HepG2 (cell line): ENCODE results near the gene TBC1D10B. TPM values are rescaled to one million over a fixed set of nuclear protein-coding genes. Genes with fewer than 3 reads are reported as not detected.
A peak's percentile ranks its signal among the peaks of the same experiment; 100 is the strongest.

Experiments
- KLF13 ChIP-seq: sonication (generic); formaldehyde crosslinking; IDR thresholded peaks from 2 replicates; pipeline ENCODE4 v1.4.0; 2020; ENCODE audit warnings: mild to moderate bottlenecking, missing genetic modification reagents
- NCOA2 ChIP-seq: sonication (generic); formaldehyde crosslinking; IDR thresholded peaks from 2 replicates; pipeline ENCODE4 v1.8.0; 2022; ENCODE audit warnings: inconsistent platforms
- PATZ1 ChIP-seq: sonication (generic); formaldehyde crosslinking; IDR thresholded peaks from 2 replicates; pipeline ENCODE4 v1.4.0; 2020; ENCODE audit warnings: missing genetic modification reagents
- RARG ChIP-seq: sonication (generic); formaldehyde crosslinking; IDR thresholded peaks from 2 replicates; pipeline ENCODE4 v1.4.0; 2020; ENCODE audit warnings: low read depth, mild to moderate bottlenecking, missing genetic modification reagents
- ZFP90 ChIP-seq: sonication (generic); formaldehyde crosslinking; IDR thresholded peaks from 2 replicates; pipeline ENCODE4 v1.8.0; 2022; ENCODE audit warnings: missing genetic modification reagents, mild to moderate bottlenecking, inconsistent platforms, borderline replicate concordance
- ZNF790 ChIP-seq: sonication (generic); formaldehyde crosslinking; IDR thresholded peaks from 2 replicates; pipeline ENCODE4 v1.8.0; 2022; ENCODE audit warnings: missing genetic modification reagents, mild to moderate bottlenecking, borderline replicate concordance
- ZSCAN12 ChIP-seq: sonication (generic); formaldehyde crosslinking; IDR thresholded peaks from 2 replicates; pipeline ENCODE4 v1.9.0; 2021; ENCODE audit warnings: mild to moderate bottlenecking, missing genetic modification reagents
- polyA plus RNA-seq, 8 experiments: library from polyadenylated mRNA; depleted of rRNA in 3 of 8; stranded (reverse) in 7 of 8; unstranded in 1 of 8; fragments of >200 nt; fragmentation: Illumina TruSeq in 4 of 8; extraction: Trizol in 4 of 8; gene quantifications; 2 replicates each; pipeline versions ENCODE4 v1.2.1 to v1.2.3, GENCODE V29; 2011 to 2016; ENCODE audit warnings: low read depth in 4 of 8, missing spikeins in 1 of 8, mixed read lengths in 1 of 8; ENCODE audit not compliant: insufficient read depth in 1 of 8
- total RNA-seq, 5 experiments: library from RNA; depleted of rRNA; stranded (reverse); fragments of >200 nt; fragmentation: Illumina TruSeq; extraction: Trizol; gene quantifications; 2 replicates each; pipeline ENCODE4 v1.2.3, GENCODE V29; 2016; ENCODE audit warnings: low read depth in 1 of 5
- TF ChIP-seq, protein P1 (sequence below): fragments of 450-650 bp; IDR thresholded peaks from 2 replicates; pipeline ENCODE4 v1.6.1; 2016
- TF ChIP-seq, protein P2 (sequence below): sonication (generic); formaldehyde crosslinking; IDR thresholded peaks from 2 replicates; pipeline ENCODE4 v1.9.0; 2022; ENCODE audit warnings: low read depth, missing genetic modification reagents
- TF ChIP-seq, protein P3 (sequence below): sonication (generic); formaldehyde crosslinking; IDR thresholded peaks from 2 replicates; pipeline ENCODE4 v1.5.0; 2020; ENCODE audit warnings: missing genetic modification reagents
- TF ChIP-seq, protein P4 (sequence below): sonication (generic); formaldehyde crosslinking; IDR thresholded peaks from 2 replicates; pipeline ENCODE4 v1.4.0; 2020; ENCODE audit warnings: mild to moderate bottlenecking, missing genetic modification reagents

The TBC1D10B gene
- total and polyA plus RNA-seq, 2 of the 13 experiments (the other 11 are each of a cell fraction or from before 2014, with no cell fraction given), result 15.7 to 24.8 TPM

DNA sequence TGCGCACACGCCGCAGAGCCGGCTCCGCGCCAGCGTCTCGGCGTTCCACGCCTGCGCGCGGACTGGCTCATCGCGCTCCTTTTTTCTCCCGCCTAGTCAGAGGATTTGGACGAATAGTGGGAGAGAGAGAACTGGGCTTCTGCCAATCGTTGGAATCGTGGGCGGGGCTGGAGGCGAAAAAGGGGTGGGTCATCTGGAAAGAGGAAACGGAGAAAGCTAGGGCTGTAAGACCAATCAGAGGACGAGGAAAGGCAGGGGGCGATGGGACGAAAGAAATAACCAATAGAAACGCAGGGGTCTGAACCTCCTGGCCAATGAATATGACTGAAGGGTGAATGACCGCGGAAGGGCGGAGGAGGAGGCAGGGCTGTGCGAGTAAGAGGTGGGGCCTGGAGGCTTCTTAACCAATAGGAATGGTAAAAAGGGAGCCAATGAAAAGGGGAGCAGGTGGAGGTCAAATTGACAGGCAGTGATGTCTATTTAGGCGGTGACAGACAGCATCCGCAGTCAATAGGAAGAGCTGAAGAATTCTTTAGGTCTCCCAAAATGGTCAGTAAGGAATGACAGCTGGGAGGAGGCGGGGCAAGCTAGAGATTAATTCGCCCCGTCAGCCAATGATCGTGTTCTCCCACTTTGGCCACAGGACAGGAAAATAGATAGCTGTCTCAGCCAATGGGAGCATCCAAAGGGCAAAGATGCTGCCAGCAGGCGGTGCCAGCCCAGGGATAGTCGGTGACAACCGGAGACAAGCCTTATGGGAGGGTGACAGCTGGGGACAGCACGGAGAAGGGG lies at the start of gene TBC1D10B (continued):
- TF ChIP-seq, protein P1, sequence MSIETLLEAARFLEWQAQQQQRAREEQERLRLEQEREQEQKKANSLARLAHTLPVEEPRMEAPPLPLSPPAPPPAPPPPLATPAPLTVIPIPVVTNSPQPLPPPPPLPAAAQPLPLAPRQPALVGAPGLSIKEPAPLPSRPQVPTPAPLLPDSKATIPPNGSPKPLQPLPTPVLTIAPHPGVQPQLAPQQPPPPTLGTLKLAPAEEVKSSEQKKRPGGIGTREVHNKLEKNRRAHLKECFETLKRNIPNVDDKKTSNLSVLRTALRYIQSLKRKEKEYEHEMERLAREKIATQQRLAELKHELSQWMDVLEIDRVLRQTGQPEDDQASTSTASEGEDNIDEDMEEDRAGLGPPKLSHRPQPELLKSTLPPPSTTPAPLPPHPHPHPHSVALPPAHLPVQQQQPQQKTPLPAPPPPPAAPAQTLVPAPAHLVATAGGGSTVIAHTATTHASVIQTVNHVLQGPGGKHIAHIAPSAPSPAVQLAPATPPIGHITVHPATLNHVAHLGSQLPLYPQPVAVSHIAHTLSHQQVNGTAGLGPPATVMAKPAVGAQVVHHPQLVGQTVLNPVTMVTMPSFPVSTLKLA, result 0 out of 2 replicates have a peak, but pooled peaks have one; percentile 9
- TF ChIP-seq PATZ1 (CRISPR knock-in tag) (peak; percentile 75), ZNF790 (CRISPR knock-in tag) (no peak), KLF13 (CRISPR knock-in tag) (no peak), ZFP90 (CRISPR knock-in tag) (no peak), NCOA2 (CRISPR knock-in tag) (peak; percentile 19; the same call in 1 of the 2 replicates), RARG (CRISPR knock-in tag) (no peak), ZSCAN12 (no peak)
- TF ChIP-seq, protein P2, sequence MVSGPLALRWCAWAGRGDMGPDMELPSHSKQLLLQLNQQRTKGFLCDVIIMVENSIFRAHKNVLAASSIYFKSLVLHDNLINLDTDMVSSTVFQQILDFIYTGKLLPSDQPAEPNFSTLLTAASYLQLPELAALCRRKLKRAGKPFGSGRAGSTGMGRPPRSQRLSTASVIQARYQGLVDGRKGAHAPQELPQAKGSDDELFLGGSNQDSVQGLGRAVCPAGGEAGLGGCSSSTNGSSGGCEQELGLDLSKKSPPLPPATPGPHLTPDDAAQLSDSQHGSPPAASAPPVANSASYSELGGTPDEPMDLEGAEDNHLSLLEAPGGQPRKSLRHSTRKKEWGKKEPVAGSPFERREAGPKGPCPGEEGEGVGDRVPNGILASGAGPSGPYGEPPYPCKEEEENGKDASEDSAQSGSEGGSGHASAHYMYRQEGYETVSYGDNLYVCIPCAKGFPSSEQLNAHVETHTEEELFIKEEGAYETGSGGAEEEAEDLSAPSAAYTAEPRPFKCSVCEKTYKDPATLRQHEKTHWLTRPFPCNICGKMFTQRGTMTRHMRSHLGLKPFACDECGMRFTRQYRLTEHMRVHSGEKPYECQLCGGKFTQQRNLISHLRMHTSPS, result no peak
- TF ChIP-seq, protein P3, sequence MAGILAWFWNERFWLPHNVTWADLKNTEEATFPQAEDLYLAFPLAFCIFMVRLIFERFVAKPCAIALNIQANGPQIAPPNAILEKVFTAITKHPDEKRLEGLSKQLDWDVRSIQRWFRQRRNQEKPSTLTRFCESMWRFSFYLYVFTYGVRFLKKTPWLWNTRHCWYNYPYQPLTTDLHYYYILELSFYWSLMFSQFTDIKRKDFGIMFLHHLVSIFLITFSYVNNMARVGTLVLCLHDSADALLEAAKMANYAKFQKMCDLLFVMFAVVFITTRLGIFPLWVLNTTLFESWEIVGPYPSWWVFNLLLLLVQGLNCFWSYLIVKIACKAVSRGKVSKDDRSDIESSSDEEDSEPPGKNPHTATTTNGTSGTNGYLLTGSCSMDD (CRISPR knock-in tag), result no peak
- TF ChIP-seq, protein P4, sequence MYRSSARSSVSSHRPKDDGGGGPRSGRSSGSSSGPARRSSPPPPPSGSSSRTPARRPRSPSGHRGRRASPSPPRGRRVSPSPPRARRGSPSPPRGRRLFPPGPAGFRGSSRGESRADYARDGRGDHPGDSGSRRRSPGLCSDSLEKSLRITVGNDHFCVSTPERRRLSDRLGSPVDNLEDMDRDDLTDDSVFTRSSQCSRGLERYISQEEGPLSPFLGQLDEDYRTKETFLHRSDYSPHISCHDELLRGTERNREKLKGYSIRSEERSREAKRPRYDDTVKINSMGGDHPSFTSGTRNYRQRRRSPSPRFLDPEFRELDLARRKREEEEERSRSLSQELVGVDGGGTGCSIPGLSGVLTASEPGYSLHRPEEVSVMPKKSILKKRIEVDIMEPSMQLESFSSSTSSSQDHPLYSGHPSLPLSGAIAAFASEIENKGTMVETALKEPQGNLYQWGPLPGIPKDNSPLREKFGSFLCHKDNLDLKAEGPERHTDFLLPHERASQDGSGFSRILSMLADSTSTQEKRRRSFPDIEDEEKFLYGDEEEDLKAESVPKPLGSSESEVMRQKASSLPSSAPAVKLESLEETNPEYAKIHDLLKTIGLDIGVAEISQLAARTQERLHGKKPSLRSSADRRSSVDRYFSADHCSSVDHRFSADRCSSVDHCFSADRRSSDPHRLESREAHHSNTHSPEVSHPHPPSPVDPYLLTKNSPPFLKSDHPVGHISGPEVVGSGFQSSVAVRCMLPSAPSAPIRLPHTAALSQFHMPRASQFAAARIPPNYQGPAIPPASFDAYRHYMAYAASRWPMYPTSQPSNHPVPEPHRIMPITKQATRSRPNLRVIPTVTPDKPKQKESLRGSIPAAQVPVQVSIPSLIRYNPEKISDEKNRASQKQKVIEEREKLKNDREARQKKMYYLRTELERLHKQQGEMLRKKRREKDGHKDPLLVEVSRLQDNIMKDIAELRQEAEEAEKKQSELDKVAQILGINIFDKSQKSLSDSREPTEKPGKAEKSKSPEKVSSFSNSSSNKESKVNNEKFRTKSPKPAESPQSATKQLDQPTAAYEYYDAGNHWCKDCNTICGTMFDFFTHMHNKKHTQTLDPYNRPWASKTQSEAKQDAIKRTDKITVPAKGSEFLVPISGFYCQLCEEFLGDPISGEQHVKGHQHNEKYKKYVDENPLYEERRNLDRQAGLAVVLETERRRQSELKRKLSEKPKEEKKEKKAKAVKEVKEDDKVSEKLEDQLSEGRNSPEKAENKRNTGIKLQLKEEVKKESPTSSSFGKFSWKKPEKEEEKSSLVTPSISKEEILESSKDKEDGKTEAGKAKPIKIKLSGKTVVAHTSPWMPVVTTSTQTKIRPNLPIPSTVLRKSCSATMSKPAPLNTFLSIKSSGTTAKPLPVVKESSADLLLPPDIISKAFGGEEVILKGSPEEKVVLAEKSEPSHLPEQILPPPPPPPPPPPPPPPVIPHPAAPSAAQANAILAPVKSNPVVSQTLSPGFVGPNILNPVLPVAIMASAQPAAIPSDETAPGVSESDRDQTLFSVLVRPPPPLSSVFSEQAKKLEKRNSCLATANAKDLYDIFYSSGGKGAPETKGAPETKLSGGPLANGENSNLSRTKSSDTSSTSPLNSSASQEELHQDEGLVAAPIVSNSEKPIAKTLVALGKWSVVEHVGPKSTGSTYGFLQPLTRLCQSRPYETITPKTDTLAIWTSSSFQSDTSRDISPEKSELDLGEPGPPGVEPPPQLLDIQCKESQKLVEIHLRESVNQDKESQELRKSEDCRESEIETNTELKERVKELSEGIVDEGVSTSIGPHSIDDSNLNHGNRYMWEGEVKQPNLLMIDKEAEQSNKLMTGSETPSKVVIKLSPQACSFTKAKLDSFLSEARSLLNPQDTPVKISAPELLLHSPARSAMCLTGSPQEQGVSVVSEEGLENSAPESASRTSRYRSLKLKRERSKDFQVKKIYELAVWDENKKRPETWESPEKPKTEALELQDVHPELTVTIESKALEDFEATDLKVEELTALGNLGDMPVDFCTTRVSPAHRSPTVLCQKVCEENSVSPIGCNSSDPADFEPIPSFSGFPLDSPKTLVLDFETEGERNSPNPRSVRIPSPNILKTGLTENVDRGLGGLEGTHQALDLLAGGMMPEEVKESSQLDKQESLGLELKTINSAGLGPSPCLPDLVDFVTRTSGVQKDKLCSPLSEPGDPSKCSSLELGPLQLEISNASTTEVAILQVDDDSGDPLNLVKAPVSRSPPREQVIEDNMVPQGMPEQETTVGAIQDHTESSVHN (CRISPR knock-in tag), result no peak
